A549 (cell line): Measurements from ENCODE around the gene URI1. TPM values are rescaled to one million over a fixed set of nuclear protein-coding genes. Genes with fewer than 3 reads are reported as not detected.

Experiments used
- ATAC-seq, 2 experiments: fragments of 200-7000 bp in 1 of 2; fragments of >200 bp in 1 of 2; cut with Nextera tagmentation in 1 of 2; cut with Tn5 transposase in 1 of 2; 3 replicates each; pipeline versions ENCODE4 v1.8.0 to v1.9.1; 2018 to 2020; ENCODE audit warnings: mild to moderate bottlenecking in 1 of 2, moderate library complexity in 1 of 2
- CTCF ChIA-PET: fragments of 300-600 bp; sonication (Branson Sonifier 250); formaldehyde crosslinking; extraction: SDS; loops from one replicate; lab custom pipeline; 2021; ENCODE audit warnings: antibody characterized with exemption, inconsistent platforms; lab: Yijun Ruan, JAX
- POLR2A ChIA-PET: fragments of 350-600 bp; formaldehyde crosslinking; extraction: SDS; loops from one replicate; lab custom pipeline; 2021; ENCODE audit warnings: antibody characterized with exemption, inconsistent platforms; lab: Yijun Ruan, JAX
- DNase-seq, 2 experiments: peaks; one replicate each; pipeline versions ENCODE4 v3.0.0 to v3.0.0-alpha.2; 2011 to 2016; ENCODE audit warnings: low read depth in 1 of 2, low spot score in 1 of 2
- FAIRE-seq: peaks from 2 replicates; lab custom pipeline; 2011; peaks lifted over from hg19 to GRCh38; lab: Jason Lieb, UNC
- H3K27ac ChIP-seq, 2 experiments: fragments of >200 bp; sonication (Bioruptor Twin); formaldehyde crosslinking; 3 replicates each; pipeline ENCODE4 v1.5.1; 2016 to 2017
- H3K4me1 ChIP-seq: fragments of >200 bp; sonication (Bioruptor Twin); formaldehyde crosslinking; 3 replicates; pipeline ENCODE4 v1.6.1; 2016
- H3K4me2 ChIP-seq: fragments of >200 bp; sonication (Bioruptor Twin); formaldehyde crosslinking; 3 replicates; pipeline ENCODE4 v1.6.1; 2016
- H3K4me3 ChIP-seq: fragments of >200 bp; sonication (Bioruptor Twin); formaldehyde crosslinking; 3 replicates; pipeline ENCODE4 v1.5.1; 2016
- H3K9me3 ChIP-seq: fragments of >200 bp; sonication (Bioruptor Twin); formaldehyde crosslinking; 3 replicates; pipeline ENCODE4 v1.6.1; 2016
- BHLHE40 ChIP-seq: IDR thresholded peaks from 2 replicates; pipeline ENCODE4 v1.6.1; 2012; ENCODE audit warnings: low read depth, low read length, inconsistent platforms
- CHD2 ChIP-seq: fragments of 150-350 bp; IDR thresholded peaks from 2 replicates; pipeline ENCODE4 v1.6.1; 2014; ENCODE audit warnings: low read length; ENCODE audit not compliant: partially characterized antibody
- E2F6 ChIP-seq: IDR thresholded peaks from 2 replicates; pipeline ENCODE4 v1.6.1; 2012; ENCODE audit warnings: low read depth, borderline replicate concordance
- EHF ChIP-seq: fragments of 250-450 bp; sonication (Bioruptor Pico); IDR thresholded peaks from 2 replicates; pipeline ENCODE4 v1.5.0; 2020; ENCODE audit warnings: mild to moderate bottlenecking
- FOSB ChIP-seq: fragments of 250-450 bp; sonication (Bioruptor Pico); IDR thresholded peaks from 2 replicates; pipeline ENCODE4 v1.5.0; 2020; ENCODE audit warnings: mild to moderate bottlenecking, moderate library complexity
- FOSL2 ChIP-seq, 2 experiments: fragments of 450-650 bp in 1 of 2; fragments of >200 bp in 1 of 2; sonication (Bioruptor Twin) in 1 of 2; formaldehyde crosslinking; IDR thresholded peaks; 2 replicates each; pipeline versions ENCODE4 v1.5.0 to v1.6.1; 2016 to 2020; ENCODE audit warnings: mild to moderate bottlenecking in 1 of 2, moderate library complexity in 1 of 2
- HDAC2 ChIP-seq: fragments of 200-600 bp; sonication (generic); IDR thresholded peaks from 2 replicates; pipeline ENCODE4 v1.6.1; 2016
- HOXA7 ChIP-seq: fragments of 250-450 bp; sonication (Bioruptor Pico); IDR thresholded peaks from 2 replicates; pipeline ENCODE4 v1.5.0; 2020; ENCODE audit warnings: mild to moderate bottlenecking, moderate library complexity
- JUN ChIP-seq, 2 experiments: fragments of >200 bp; sonication (Bioruptor Twin); formaldehyde crosslinking; IDR thresholded peaks; 2 replicates in 1 of 2; 3 replicates in 1 of 2; pipeline ENCODE4 v1.6.1; 2016 to 2017
- JUNB ChIP-seq: fragments of >200 bp; sonication (Bioruptor Twin); formaldehyde crosslinking; IDR thresholded peaks from 2 replicates; pipeline ENCODE4 v1.6.1; 2016
- MAFK ChIP-seq: fragments of 450-650 bp; IDR thresholded peaks from 2 replicates; pipeline ENCODE4 v1.6.1; 2014; ENCODE audit not compliant: partially characterized antibody
- MAX ChIP-seq: IDR thresholded peaks from 2 replicates; pipeline ENCODE4 v1.6.1; 2012
- MYC ChIP-seq: IDR thresholded peaks from 2 replicates; pipeline ENCODE4 v1.6.1; 2012; ENCODE audit warnings: mild to moderate bottlenecking, inconsistent platforms, low read length, improper control_type of control experiment, borderline replicate concordance
- NFE2L2 ChIP-seq: fragments of 150-350 bp; conservative IDR thresholded peaks from 2 replicates; pipeline ENCODE4 v1.6.1; 2014; ENCODE audit warnings: low read length
- PBX3 ChIP-seq: IDR thresholded peaks from 2 replicates; pipeline ENCODE4 v1.6.1; 2012
- POLR2A ChIP-seq: IDR thresholded peaks from 2 replicates; pipeline ENCODE4 v1.6.1; 2012; ENCODE audit warnings: mild to moderate bottlenecking, low read length
- POLR2AphosphoS2 ChIP-seq: conservative IDR thresholded peaks from 2 replicates; pipeline ENCODE4 v1.6.1; 2012; ENCODE audit warnings: low read length, improper control_type of control experiment, inconsistent platforms
- RARB ChIP-seq: fragments of 250-450 bp; sonication (Bioruptor Pico); IDR thresholded peaks from 2 replicates; pipeline ENCODE4 v1.8.0; 2021; ENCODE audit warnings: mild to moderate bottlenecking, moderate library complexity
- RCOR1 ChIP-seq: fragments of 150-350 bp; IDR thresholded peaks from 2 replicates; pipeline ENCODE4 v1.6.1; 2014; ENCODE audit warnings: antibody characterized with exemption, low read length, low read depth
- SREBF2 ChIP-seq: fragments of 450-650 bp; IDR thresholded peaks from 2 replicates; pipeline ENCODE4 v1.6.1; 2014; ENCODE audit warnings: mild to moderate bottlenecking, moderate library complexity
- TFCP2L1 ChIP-seq: fragments of 250-450 bp; sonication (Bioruptor Pico); IDR thresholded peaks from 2 replicates; pipeline ENCODE4 v1.5.0; 2021; ENCODE audit warnings: mild to moderate bottlenecking
- ZFP36 ChIP-seq: fragments of 450-650 bp; IDR thresholded peaks from 2 replicates; pipeline ENCODE4 v1.6.1; 2014; ENCODE audit warnings: borderline replicate concordance; ENCODE audit not compliant: partially characterized antibody
- ZNF302 ChIP-seq: fragments of 250-450 bp; sonication (Bioruptor Pico); IDR thresholded peaks from 2 replicates; pipeline ENCODE4 v1.9.0; 2021; ENCODE audit warnings: inconsistent platforms, mild to moderate bottlenecking, moderate library complexity
- WGBS: methylation state at CpG from one replicate; pipeline ENCODE4 v1.1.6; 2017; ENCODE audit errors: missing lambda C conversion rate; 5-methylcytosine and 5-hydroxymethylcytosine counted together
- polyA plus RNA-seq, 4 experiments: library from polyadenylated mRNA; depleted of rRNA in 3 of 4; stranded (reverse); fragments of >200 nt; fragmentation: RNase III in 1 of 4; extraction: RNeasy Plus Mini Kit Qiagen cat#74134 plus additional on column Dnase treatment in 1 of 4; gene quantifications; 2 replicates in 3 of 4; 3 replicates in 1 of 4; pipeline ENCODE4 v1.2.3, GENCODE V29; 2011 to 2017
- TF ChIP-seq, protein P1 (sequence below): fragments of >200 bp; sonication (Bioruptor Twin); formaldehyde crosslinking; IDR thresholded peaks from 2 replicates; pipeline ENCODE4 v1.6.1; 2016
- TF ChIP-seq, protein P2 (sequence below): fragments of >200 bp; sonication (Bioruptor Twin); formaldehyde crosslinking; IDR thresholded peaks from 3 replicates; pipeline ENCODE4 v1.6.1; 2016
- TF ChIP-seq, protein P3 (sequence below): fragments of 250-450 bp; sonication (Bioruptor Pico); IDR thresholded peaks from 2 replicates; pipeline ENCODE4 v1.5.0; 2020; ENCODE audit warnings: low read depth, mild to moderate bottlenecking, moderate library complexity

URI1 gene
- polyA plus RNA-seq, 2 of the 4 experiments (the other 2 are of a cell fraction) = 116 to 228 TPM

- no peak overlapping the region for H3K27ac ChIP-seq
- CTCF ChIA-PET = interaction anchor here (0.9 to 3.3 kb wide), 2 partner anchors 16 to 232 kb away, joined by 3 to 18 read pairs; no protein-coding TSS in a partner anchor
- no peak for FAIRE-seq
These were observed 86.9 kb downstream of the URI1 start for GRCh38 chr19:30028992-30029343.

DNA sequence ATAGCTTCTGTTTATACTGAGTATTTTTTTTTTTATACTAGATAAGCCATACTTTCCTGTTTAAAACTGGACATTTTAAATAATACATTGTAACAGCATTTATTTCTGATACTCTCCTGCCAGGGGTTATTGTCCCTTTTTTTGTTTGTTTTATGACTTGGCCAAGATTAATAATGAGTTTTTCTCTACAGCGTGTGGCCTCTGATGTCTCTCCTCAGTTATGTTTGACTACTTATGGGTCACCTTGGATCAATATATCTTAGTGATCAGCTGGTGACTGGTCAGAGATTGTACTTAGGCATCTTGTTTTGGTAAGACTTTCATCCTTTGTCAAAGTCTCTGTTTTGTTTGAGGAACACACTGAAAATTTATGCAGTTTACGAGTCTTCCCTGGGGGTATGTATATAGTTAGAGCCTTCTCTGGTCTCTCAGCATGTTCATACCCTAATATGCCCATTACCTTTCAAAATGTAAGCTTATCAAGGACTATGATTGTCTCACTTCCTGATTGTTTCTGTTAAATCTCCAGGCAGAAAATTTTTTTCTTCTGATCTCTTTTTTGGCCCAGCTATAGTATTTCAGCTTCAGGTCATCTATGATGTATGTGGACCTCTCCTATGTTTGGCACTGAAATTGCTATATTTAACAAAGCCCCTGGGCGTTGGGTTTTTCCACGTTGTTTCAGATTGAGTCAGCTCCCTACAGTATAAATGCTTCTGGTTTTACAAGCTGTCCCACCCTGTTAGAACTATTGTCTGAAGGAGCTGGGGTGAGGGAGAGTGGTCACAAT is 87.9 kb downstream of the URI1 start:
- H3K9me3 ChIP-seq = peaks cover 3% of the 10 kb centered on the region; the same call in 1 of the 3 replicates
- no peak overlapping the region for H3K4me3 ChIP-seq
- peak overlapping the region; percentile 15; the same call in 2 of the 3 replicates for H3K4me2 ChIP-seq
- DNase-seq (peak in 1 of 2 experiments; percentile 54), ATAC-seq (peak; percentile 64 to 69), FAIRE-seq (peak; percentile 93)
- POLR2A ChIA-PET = interaction anchor here (0.6 kb wide), 1 partner anchor 88 kb away, joined by 5 read pairs; the partner anchor contains the start of gene URI1
- CTCF ChIA-PET = interaction anchor here (0.8 to 3.3 kb wide), 5 partner anchors 11 to 231 kb away, joined by 3 to 18 read pairs (median 3); no protein-coding TSS in a partner anchor
- peaks cover 14% of the 10 kb centered on the region for H3K4me1 ChIP-seq
- no peak overlapping the region for H3K27ac ChIP-seq
- TF ChIP-seq POLR2A = no peak
- no peak for TF ChIP-seq HDAC2
- no peak for TF ChIP-seq MAX
- TF ChIP-seq ZFP36 = no peak
- TF ChIP-seq, protein P1, sequence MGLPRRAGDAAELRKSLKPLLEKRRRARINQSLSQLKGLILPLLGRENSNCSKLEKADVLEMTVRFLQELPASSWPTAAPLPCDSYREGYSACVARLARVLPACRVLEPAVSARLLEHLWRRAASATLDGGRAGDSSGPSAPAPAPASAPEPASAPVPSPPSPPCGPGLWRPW = no peak
- no peak for TF ChIP-seq MAFK
- TF ChIP-seq, all 56 proteins: peak for 0
- WGBS = 73% methylated on average over 4 of the region's 4 CpGs

More at GRCh38 chr19:30028992-30029343, 86.9 kb downstream of the URI1 start:
- WGBS = 95% methylated on average over 1 of the region's 1 CpG
- Histone ChIP-seq H3K4me3 (no peak overlapping the region), H3K9me3 (no peaks in the 10 kb centered on the region; the same call in 2 of the 3 replicates), H3K4me1 (peaks cover 14% of the 10 kb centered on the region), H3K4me2 (no peak overlapping the region)
- POLR2A ChIA-PET = no interaction called here
- DNase-seq = no peak
- ATAC-seq = no peak
- TF ChIP-seq EHF (CRISPR knock-in tag) (no peak), E2F6 (no peak), RCOR1 (no peak), NFE2L2 (no peak), JUN (IDR thresholded peaks at IDR 0.05) (no peak), FOSB (CRISPR knock-in tag) (no peak), FOSL2 (IDR thresholded peaks at IDR 0.05) (no peak), FOSL2 (CRISPR knock-in tag; IDR thresholded peaks at IDR 0.05) (no peak), ZNF302 (CRISPR knock-in tag) (no peak), BHLHE40 (no peak), MAX (no peak), TFCP2L1 (CRISPR knock-in tag) (no peak), MYC (no peak), HOXA7 (CRISPR knock-in tag) (no peak), CHD2 (no peak), POLR2AphosphoS2 (no peak), JUNB (no peak), RARB (CRISPR knock-in tag) (no peak)

GRCh38 chr19:30034321-30034720 is 92.3 kb downstream of the URI1 start:
- peak; percentile 98 for FAIRE-seq
- POLR2A ChIA-PET = no interaction called here
- TF ChIP-seq MAFK (no peak), SREBF2 (no peak), PBX3 (no peak), JUN (IDR thresholded peaks at IDR 0.05) (no peak), E2F6 (no peak)
- TF ChIP-seq, protein P2, sequence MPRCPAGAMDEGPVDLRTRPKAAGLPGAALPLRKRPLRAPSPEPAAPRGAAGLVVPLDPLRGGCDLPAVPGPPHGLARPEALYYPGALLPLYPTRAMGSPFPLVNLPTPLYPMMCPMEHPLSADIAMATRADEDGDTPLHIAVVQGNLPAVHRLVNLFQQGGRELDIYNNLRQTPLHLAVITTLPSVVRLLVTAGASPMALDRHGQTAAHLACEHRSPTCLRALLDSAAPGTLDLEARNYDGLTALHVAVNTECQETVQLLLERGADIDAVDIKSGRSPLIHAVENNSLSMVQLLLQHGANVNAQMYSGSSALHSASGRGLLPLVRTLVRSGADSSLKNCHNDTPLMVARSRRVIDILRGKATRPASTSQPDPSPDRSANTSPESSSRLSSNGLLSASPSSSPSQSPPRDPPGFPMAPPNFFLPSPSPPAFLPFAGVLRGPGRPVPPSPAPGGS = no peak
- TF ChIP-seq, protein P3, sequence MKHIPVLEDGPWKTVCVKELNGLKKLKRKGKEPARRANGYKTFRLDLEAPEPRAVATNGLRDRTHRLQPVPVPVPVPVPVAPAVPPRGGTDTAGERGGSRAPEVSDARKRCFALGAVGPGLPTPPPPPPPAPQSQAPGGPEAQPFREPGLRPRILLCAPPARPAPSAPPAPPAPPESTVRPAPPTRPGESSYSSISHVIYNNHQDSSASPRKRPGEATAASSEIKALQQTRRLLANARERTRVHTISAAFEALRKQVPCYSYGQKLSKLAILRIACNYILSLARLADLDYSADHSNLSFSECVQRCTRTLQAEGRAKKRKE (CRISPR knock-in tag) = no peak

More at GRCh38 chr19:30034321-30034720, 92.3 kb downstream of the URI1 start:
- peaks cover 15% of the 10 kb centered on the region; the same call in 2 of the 3 replicates for H3K9me3 ChIP-seq
- DNase-seq (no peak), ATAC-seq (no peak)
- H3K4me3 ChIP-seq = no peak overlapping the region
- H3K4me1 ChIP-seq = peaks cover 12% of the 10 kb centered on the region
- CTCF ChIA-PET = interaction anchor here (1.0 to 1.2 kb wide), 2 partner anchors 10 to 50 kb away, joined by 3 read pairs; no protein-coding TSS in a partner anchor
- no peak overlapping the region for H3K27ac ChIP-seq
- 86% methylated on average over 1 of the region's 1 CpG for WGBS
- H3K4me2 ChIP-seq = no peak overlapping the region
